M059J (cell line): ENCODE data around the gene MREG. TPM values are rescaled to one million over a fixed set of nuclear protein-coding genes. Genes with fewer than 3 reads are reported as not detected.
"Not testable (repeated sequence)": the region's sequence is repeated elsewhere in the genome, so short reads cannot be mapped to it uniquely, and the experiment has no call there.

Experiments used
- DNase-seq: peaks from one replicate; pipeline ENCODE4 v3.0.0-alpha.2; 2012; ENCODE audit warnings: low read depth
- total RNA-seq: library from RNA; depleted of rRNA; stranded (reverse); fragments of >200 nt; shearing (Covaris generic); gene quantifications from 2 replicates; pipeline ENCODE4 v1.2.3, GENCODE V29; 2014

The MREG gene
- total RNA-seq, 1 experiment from 2014 or later = 3.6 TPM

- DNase-seq = not testable (repeated sequence)
Measured at GRCh38 chr2:215988556-215989207, 24.7 kb downstream of the MREG start.

- no peak for DNase-seq
Measured at GRCh38 chr2:215985257-215985656, 28.1 kb downstream of the MREG start.

- no peak for DNase-seq
Measured at GRCh38 chr2:215984661-215985060, 28.7 kb downstream of the MREG start.

- no peak for DNase-seq
Measured at GRCh38 chr2:215983581-215984351, 29.6 kb downstream of the MREG start.

- peak; percentile 91 for DNase-seq
Measured at GRCh38 chr2:215982465-215982875, 30.9 kb downstream of the MREG start.

- no peak for DNase-seq
Measured at GRCh38 chr2:215981115-215981514, 32.2 kb downstream of the MREG start.

- no peak for DNase-seq
Measured at GRCh38 chr2:215979620-215980019, 33.7 kb downstream of the MREG start.

GRCh38 chr2:215974700-215975429 is 38.5 kb downstream of the MREG start:
- no peak for DNase-seq

GRCh38 chr2:215973954-215974699 is 39.2 kb downstream of the MREG start:
- peak; percentile 49 for DNase-seq

- no peak for DNase-seq
Measured at GRCh38 chr2:215973145-215973792, 40.1 kb downstream of the MREG start.

GRCh38 chr2:215971671-215972070 is 41.7 kb downstream of the MREG start:
- no peak for DNase-seq

GRCh38 chr2:215970894-215971293 is 42.5 kb downstream of the MREG start:
- not testable (repeated sequence) for DNase-seq

- DNase-seq = peak; percentile 15
Measured at GRCh38 chr2:215970425-215970824, 42.9 kb downstream of the MREG start.

GRCh38 chr2:215969131-215969841 is 44.1 kb downstream of the MREG start:
- DNase-seq = peak; percentile 87

- DNase-seq = no peak
Measured at GRCh38 chr2:215968499-215968898, 44.9 kb downstream of the MREG start.

GRCh38 chr2:215967590-215968378 is 45.6 kb downstream of the MREG start:
- peak; percentile 32 for DNase-seq

- DNase-seq = peak; percentile 69
Measured at GRCh38 chr2:215966951-215967350, 46.4 kb downstream of the MREG start.

- DNase-seq = no peak
Measured at GRCh38 chr2:215966274-215966673, 47.1 kb downstream of the MREG start.

- no peak for DNase-seq
Measured at GRCh38 chr2:215965532-215966165, 47.7 kb downstream of the MREG start.
